ENCODE measurements around the gene ZNF358. TPM values are rescaled to one million over a fixed set of nuclear protein-coding genes. Genes with fewer than 3 reads are reported as not detected.

ZNF358 gene
- total and polyA plus RNA-seq, 2 of the 13 experiments (the other 11 are each of a cell fraction or from before 2014, with no cell fraction given): 9.1 to 37.0 TPM

DNA sequence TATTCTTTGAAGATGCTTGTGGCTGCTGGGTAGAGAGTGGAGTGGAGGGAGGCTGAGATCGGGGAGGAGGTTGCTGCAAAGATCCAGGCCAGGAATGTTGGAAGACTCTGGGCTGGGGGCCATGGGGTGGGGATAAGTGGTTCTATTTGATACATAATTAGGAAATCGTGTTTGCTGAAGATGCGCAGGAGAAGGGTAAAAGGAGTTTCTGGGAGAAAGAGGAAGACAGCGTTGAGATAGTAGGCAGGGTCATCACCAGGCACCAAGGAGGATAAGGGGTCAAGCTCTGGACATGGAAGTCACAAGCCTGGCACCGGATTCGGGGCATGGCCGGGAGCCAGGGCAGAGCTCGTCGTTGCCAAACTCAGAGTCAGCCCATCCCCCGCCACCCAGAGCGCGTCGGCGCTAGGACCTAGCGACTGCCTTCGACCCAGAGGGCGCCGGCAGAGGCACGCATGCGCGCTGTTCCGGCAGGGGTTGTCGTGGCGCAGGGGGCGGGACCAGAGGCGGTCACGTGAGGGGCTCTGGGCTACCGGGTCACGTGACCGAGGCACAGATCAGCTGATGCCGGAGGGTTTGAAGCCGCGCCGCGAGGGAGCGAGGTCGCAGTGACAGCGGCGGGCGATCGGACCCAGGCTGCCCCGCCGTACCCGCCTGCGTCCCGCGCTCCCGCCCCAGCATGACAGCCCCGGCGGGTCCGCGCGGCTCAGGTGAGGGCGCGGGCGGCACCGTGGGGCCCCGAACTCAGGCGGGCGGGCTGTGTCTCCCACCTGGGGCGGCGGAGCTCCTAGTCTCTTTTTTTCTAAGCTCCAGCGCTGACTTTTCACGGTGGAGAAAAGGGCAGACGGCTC lies 6.4 kb downstream of the ZNF358 start, which contains the start of gene MCOLN1 (continued):
- TF ChIP-seq, protein P1, sequence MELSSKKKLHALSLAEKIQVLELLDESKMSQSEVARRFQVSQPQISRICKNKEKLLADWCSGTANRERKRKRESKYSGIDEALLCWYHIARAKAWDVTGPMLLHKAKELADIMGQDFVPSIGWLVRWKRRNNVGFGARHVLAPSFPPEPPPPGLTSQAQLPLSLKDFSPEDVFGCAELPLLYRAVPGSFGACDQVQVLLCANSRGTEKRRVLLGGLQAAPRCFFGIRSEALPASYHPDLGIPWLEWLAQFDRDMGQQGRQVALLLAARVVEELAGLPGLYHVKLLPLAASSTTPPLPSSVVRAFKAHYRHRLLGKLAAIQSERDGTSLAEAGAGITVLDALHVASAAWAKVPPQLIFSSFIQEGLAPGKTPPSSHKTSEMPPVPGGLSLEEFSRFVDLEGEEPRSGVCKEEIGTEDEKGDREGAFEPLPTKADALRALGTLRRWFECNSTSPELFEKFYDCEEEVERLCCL (CRISPR knock-in tag; IDR thresholded peaks at IDR 0.05; ENCODE audit: borderline replicate concordance): no peak; the same call in 1 of the 2 replicates
- TF ChIP-seq ONECUT2 (CRISPR knock-in tag; IDR thresholded peaks at IDR 0.05): no peak; the same call in 1 of the 2 replicates
- TF ChIP-seq NBN (conservative IDR thresholded peaks at IDR 0.05): no peak
- TF ChIP-seq, protein P2, sequence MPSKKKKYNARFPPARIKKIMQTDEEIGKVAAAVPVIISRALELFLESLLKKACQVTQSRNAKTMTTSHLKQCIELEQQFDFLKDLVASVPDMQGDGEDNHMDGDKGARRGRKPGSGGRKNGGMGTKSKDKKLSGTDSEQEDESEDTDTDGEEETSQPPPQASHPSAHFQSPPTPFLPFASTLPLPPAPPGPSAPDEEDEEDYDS (CRISPR knock-in tag; IDR thresholded peaks at IDR 0.05): peak; percentile 88
- TF ChIP-seq, protein P3, sequence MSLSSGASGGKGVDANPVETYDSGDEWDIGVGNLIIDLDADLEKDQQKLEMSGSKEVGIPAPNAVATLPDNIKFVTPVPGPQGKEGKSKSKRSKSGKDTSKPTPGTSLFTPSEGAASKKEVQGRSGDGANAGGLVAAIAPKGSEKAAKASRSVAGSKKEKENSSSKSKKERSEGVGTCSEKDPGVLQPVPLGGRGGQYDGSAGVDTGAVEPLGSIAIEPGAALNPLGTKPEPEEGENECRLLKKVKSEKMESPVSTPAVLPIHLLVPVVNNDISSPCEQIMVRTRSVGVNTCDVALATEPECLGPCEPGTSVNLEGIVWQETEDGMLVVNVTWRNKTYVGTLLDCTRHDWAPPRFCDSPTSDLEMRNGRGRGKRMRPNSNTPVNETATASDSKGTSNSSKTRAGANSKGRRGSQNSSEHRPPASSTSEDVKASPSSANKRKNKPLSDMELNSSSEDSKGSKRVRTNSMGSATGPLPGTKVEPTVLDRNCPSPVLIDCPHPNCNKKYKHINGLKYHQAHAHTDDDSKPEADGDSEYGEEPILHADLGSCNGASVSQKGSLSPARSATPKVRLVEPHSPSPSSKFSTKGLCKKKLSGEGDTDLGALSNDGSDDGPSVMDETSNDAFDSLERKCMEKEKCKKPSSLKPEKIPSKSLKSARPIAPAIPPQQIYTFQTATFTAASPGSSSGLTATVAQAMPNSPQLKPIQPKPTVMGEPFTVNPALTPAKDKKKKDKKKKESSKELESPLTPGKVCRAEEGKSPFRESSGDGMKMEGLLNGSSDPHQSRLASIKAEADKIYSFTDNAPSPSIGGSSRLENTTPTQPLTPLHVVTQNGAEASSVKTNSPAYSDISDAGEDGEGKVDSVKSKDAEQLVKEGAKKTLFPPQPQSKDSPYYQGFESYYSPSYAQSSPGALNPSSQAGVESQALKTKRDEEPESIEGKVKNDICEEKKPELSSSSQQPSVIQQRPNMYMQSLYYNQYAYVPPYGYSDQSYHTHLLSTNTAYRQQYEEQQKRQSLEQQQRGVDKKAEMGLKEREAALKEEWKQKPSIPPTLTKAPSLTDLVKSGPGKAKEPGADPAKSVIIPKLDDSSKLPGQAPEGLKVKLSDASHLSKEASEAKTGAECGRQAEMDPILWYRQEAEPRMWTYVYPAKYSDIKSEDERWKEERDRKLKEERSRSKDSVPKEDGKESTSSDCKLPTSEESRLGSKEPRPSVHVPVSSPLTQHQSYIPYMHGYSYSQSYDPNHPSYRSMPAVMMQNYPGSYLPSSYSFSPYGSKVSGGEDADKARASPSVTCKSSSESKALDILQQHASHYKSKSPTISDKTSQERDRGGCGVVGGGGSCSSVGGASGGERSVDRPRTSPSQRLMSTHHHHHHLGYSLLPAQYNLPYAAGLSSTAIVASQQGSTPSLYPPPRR (CRISPR knock-in tag; IDR thresholded peaks at IDR 0.05; ENCODE audit: borderline replicate concordance): peak; percentile 50; the same call in 1 of the 2 replicates
- 0 out of 2 replicates have a peak, but pooled peaks have one; percentile 49 for TF ChIP-seq ZNF552 (CRISPR knock-in tag; IDR thresholded peaks at IDR 0.05; ENCODE audit: borderline replicate concordance)
- no peak for TF ChIP-seq SMARCC2 (IDR thresholded peaks at IDR 0.05)
- 0 out of 2 replicates have a peak, but pooled peaks have one; percentile 72 for TF ChIP-seq ZNF354B (CRISPR knock-in tag; IDR thresholded peaks at IDR 0.05)
- TF ChIP-seq RELA (CRISPR knock-in tag; IDR thresholded peaks at IDR 0.05): 0 out of 2 replicates have a peak, but pooled peaks have one; percentile 44
- TF ChIP-seq FOXA1 (IDR thresholded peaks at IDR 0.05): no peak
- peak; percentile 44; the same call in 1 of the 2 replicates for TF ChIP-seq FOXA1 (CRISPR knock-in tag; IDR thresholded peaks at IDR 0.05)
- TF ChIP-seq NCOA5 (CRISPR knock-in tag; IDR thresholded peaks at IDR 0.05): no peak
- no peak for TF ChIP-seq GPN1 (CRISPR knock-in tag; IDR thresholded peaks at IDR 0.05; ENCODE audit: borderline replicate concordance)
- TF ChIP-seq, protein P4, sequence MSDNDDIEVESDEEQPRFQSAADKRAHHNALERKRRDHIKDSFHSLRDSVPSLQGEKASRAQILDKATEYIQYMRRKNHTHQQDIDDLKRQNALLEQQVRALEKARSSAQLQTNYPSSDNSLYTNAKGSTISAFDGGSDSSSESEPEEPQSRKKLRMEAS (IDR thresholded peaks at IDR 0.05): peak; percentile 96
- TF ChIP-seq, protein P5, sequence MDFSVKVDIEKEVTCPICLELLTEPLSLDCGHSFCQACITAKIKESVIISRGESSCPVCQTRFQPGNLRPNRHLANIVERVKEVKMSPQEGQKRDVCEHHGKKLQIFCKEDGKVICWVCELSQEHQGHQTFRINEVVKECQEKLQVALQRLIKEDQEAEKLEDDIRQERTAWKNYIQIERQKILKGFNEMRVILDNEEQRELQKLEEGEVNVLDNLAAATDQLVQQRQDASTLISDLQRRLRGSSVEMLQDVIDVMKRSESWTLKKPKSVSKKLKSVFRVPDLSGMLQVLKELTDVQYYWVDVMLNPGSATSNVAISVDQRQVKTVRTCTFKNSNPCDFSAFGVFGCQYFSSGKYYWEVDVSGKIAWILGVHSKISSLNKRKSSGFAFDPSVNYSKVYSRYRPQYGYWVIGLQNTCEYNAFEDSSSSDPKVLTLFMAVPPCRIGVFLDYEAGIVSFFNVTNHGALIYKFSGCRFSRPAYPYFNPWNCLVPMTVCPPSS (IDR thresholded peaks at IDR 0.05): no peak
- TF ChIP-seq ZNF382 (CRISPR knock-in tag; IDR thresholded peaks at IDR 0.05; ENCODE audit: borderline replicate concordance): no peak
- peak; percentile 98 for TF ChIP-seq HDAC2 (CRISPR knock-in tag; IDR thresholded peaks at IDR 0.05)
- 0 out of 2 replicates have a peak, but pooled peaks have one; percentile 68 for TF ChIP-seq ZNF550 (CRISPR knock-in tag; IDR thresholded peaks at IDR 0.05; ENCODE audit: borderline replicate concordance)
- peak; percentile 100 for TF ChIP-seq SAP130 (CRISPR knock-in tag; IDR thresholded peaks at IDR 0.05; ENCODE audit: low read depth)
- TF ChIP-seq NR3C1 (CRISPR knock-in tag; IDR thresholded peaks at IDR 0.05): no peak
- no peak for TF ChIP-seq MTF1 (CRISPR knock-in tag; IDR thresholded peaks at IDR 0.05)
- TF ChIP-seq ZNF780A (CRISPR knock-in tag; IDR thresholded peaks at IDR 0.05): no peak
- TF ChIP-seq TOPORS (CRISPR knock-in tag; IDR thresholded peaks at IDR 0.05): no peak

Measured in HepG2 (cell line).